ENCODE data around the gene EYS.

Gene EYS

GRCh38 chr6:65113581-65113980 is 593.4 kb downstream of the EYS start:
- no peak overlapping the region for H3K27ac ChIP-seq
- TF ChIP-seq CTCF (conservative IDR thresholded peaks at IDR 0.05): no peak

GRCh38 chr6:65112435-65112834 is 594.6 kb downstream of the EYS start:
- TF ChIP-seq CTCF (conservative IDR thresholded peaks at IDR 0.05): no peak
- H3K27ac ChIP-seq: no peak overlapping the region

GRCh38 chr6:65110031-65110430 is 597.0 kb downstream of the EYS start:
- no peak for TF ChIP-seq CTCF (conservative IDR thresholded peaks at IDR 0.05)
- H3K27ac ChIP-seq: no peak overlapping the region

- no peak overlapping the region for H3K27ac ChIP-seq
- no peak for TF ChIP-seq CTCF (conservative IDR thresholded peaks at IDR 0.05)
Measured at GRCh38 chr6:65098349-65098748, 608.7 kb downstream of the EYS start.

GRCh38 chr6:65091561-65091960 is 615.5 kb downstream of the EYS start:
- no peak for TF ChIP-seq CTCF (conservative IDR thresholded peaks at IDR 0.05)
- no peak overlapping the region for H3K27ac ChIP-seq

- no peak overlapping the region for H3K27ac ChIP-seq
- no peak for TF ChIP-seq CTCF (conservative IDR thresholded peaks at IDR 0.05)
Measured at GRCh38 chr6:65088575-65088974, 618.5 kb downstream of the EYS start.

GRCh38 chr6:65081756-65082155 is 625.3 kb downstream of the EYS start:
- H3K27ac ChIP-seq: no peak overlapping the region
- TF ChIP-seq CTCF (conservative IDR thresholded peaks at IDR 0.05): no peak

Measured in VCaP (cell line).